ENCODE measurements around the gene FAS. TPM values are rescaled to one million over a fixed set of nuclear protein-coding genes. Genes with fewer than 3 reads are reported as not detected.

The FAS gene
- total and polyA plus RNA-seq, 9 of the 15 experiments (the other 6 are each of a cell fraction or from before 2014, with no cell fraction given) = 0.08 to 0.62 (median 0.37) TPM

DNA sequence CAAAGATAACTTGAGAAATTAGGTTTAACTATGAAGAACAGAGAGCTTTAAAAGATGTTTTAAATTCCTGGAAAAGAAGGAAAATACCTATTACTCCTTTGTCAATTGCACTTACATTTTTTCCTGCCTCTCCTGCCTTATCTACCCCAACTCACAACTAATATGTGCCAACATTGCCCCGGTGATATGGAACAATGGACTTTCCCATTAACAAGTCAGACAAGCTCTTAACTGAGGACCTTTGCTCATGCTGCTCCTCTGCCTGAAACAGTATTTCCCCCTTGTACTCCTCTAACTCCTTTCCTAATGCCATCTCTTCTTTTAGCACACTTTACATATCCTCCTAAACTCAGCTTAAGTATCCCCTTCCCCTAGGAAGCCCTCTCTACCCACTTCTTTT lies 33.2 kb upstream of the FAS start:
- H3K36me3 ChIP-seq (ENCODE audit: control insufficient read depth, insufficient read depth, low read length) = no peaks in the 10 kb centered on the region
- FAIRE-seq = no peak
- no peaks in the 10 kb centered on the region for H3K4me1 ChIP-seq (replicated peaks in 1 of 2; ENCODE audit: control insufficient read depth in 2 of 2, insufficient read depth in 2 of 2, low read length in 2 of 2)
- H3K9me1 ChIP-seq (ENCODE audit: control insufficient read depth, insufficient read depth, low read length) = no peaks in the 10 kb centered on the region
- no peaks in the 10 kb centered on the region for H3K27me3 ChIP-seq (ENCODE audit: control insufficient read depth in 2 of 2, insufficient read depth in 2 of 2, low read length in 2 of 2)
- BruUV-seq (replicated peaks) = no TSS peak
- ATAC-seq = no peak
- ChIA-PET CTCF (ENCODE audit: low intra/inter-chr PET ratio) (no interaction called here), POLR2A (no interaction called here)
- in situ Hi-C loops (cut with MboI) = no loop called here
- no peak for TF ChIP-seq PPARD (CRISPR knock-in tag; IDR thresholded peaks at IDR 0.05)
- no peak overlapping the region for H3K27ac ChIP-seq (ENCODE audit: extremely low read depth, low read depth, low read length)
- H2AFZ ChIP-seq (ENCODE audit: low read depth, low read length) = no peak overlapping the region
- no peak overlapping the region for H3K4me3 ChIP-seq
- no peaks in the 10 kb centered on the region for H3K79me2 ChIP-seq (ENCODE audit: control insufficient read depth, insufficient read depth, low read length)
- H3K9me3 ChIP-seq (replicated peaks; ENCODE audit: control insufficient read depth, insufficient read depth, low read depth, low read length) = no peaks in the 10 kb centered on the region
- H4K20me1 ChIP-seq (replicated peaks; ENCODE audit: control insufficient read depth, insufficient read depth, low read length) = no peaks in the 10 kb centered on the region
- no peak overlapping the region for H3K9ac ChIP-seq (ENCODE audit: insufficient read depth in 1 of 2, low read depth in 2 of 2, low read length in 2 of 2)
- no peak for DNase-seq (ENCODE audit: extremely low read depth in 1 of 4, low spot score in 3 of 4)
- intact Hi-C loops (cut with micrococcal nuclease) = no loop called here
- no peak overlapping the region for H3K4me2 ChIP-seq (ENCODE audit: insufficient read depth, low read length)
- WGBS (ENCODE audit: insufficient coverage, low coverage, missing lambda C conversion rate) = 0% methylated on average over 1 of the region's 1 CpG

DNA sequence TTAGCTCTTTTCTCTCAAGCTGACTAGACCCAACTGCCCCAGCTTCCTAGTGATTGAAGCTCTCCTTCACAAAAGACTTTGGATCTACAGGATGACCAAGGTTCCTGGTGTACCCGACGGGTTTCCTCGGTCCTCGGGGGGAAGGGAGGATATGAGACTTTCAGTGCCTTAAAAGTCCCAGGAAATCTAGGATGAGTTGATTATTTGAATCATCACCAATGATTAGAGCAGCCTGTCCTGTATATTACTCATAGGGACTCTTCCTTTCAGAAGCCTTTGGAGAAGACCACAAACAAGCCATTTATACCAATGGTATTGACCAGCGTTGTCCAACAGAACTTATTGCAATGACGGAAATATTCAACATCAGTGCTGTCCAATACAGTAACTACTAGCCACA lies 31.9 kb upstream of the FAS start:
- CTCF ChIA-PET (ENCODE audit: low intra/inter-chr PET ratio) = no interaction called here
- Histone ChIP-seq H3K4me3 (no peak overlapping the region), H3K36me3 (ENCODE audit: control insufficient read depth, insufficient read depth, low read length) (no peaks in the 10 kb centered on the region), H3K9me3 (replicated peaks; ENCODE audit: control insufficient read depth, insufficient read depth, low read depth, low read length) (no peaks in the 10 kb centered on the region), H4K20me1 (replicated peaks; ENCODE audit: control insufficient read depth, insufficient read depth, low read length) (no peaks in the 10 kb centered on the region), H3K27me3 (ENCODE audit: control insufficient read depth in 2 of 2, insufficient read depth in 2 of 2, low read length in 2 of 2) (no peaks in the 10 kb centered on the region), H3K4me1 (replicated peaks in 1 of 2; ENCODE audit: control insufficient read depth in 2 of 2, insufficient read depth in 2 of 2, low read length in 2 of 2) (no peaks in the 10 kb centered on the region), H3K79me2 (ENCODE audit: control insufficient read depth, insufficient read depth, low read length) (no peaks in the 10 kb centered on the region), H3K9me1 (ENCODE audit: control insufficient read depth, insufficient read depth, low read length) (no peaks in the 10 kb centered on the region), H3K4me2 (ENCODE audit: insufficient read depth, low read length) (no peak overlapping the region), H3K27ac (ENCODE audit: extremely low read depth, low read depth, low read length) (no peak overlapping the region), H2AFZ (ENCODE audit: low read depth, low read length) (no peak overlapping the region), H3K9ac (ENCODE audit: insufficient read depth in 1 of 2, low read depth in 2 of 2, low read length in 2 of 2) (no peak overlapping the region)
- intact Hi-C loops (cut with micrococcal nuclease) = no loop called here
- no peak for FAIRE-seq
- no TSS peak for BruUV-seq (replicated peaks)
- in situ Hi-C loops (cut with MboI) = no loop called here
- POLR2A ChIA-PET = no interaction called here
- ATAC-seq = no peak
- 1% methylated on average over 6 of the region's 6 CpGs for WGBS (ENCODE audit: insufficient coverage, low coverage, missing lambda C conversion rate)
- no peak for DNase-seq (ENCODE audit: extremely low read depth in 1 of 4, low spot score in 3 of 4)
- TF ChIP-seq HMG20B (CRISPR knock-in tag; IDR thresholded peaks at IDR 0.05) = no peak
- TF ChIP-seq POLR3A (IDR thresholded peaks at IDR 0.05; ENCODE audit: borderline replicate concordance, extremely low read depth, insufficient read depth, insufficient read length) = no peak
- TF ChIP-seq, protein P1, sequence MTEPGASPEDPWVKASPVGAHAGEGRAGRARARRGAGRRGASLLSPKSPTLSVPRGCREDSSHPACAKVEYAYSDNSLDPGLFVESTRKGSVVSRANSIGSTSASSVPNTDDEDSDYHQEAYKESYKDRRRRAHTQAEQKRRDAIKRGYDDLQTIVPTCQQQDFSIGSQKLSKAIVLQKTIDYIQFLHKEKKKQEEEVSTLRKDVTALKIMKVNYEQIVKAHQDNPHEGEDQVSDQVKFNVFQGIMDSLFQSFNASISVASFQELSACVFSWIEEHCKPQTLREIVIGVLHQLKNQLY (CRISPR knock-in tag; conservative IDR thresholded peaks at IDR 0.05) = no peak
- TF ChIP-seq, protein P2, sequence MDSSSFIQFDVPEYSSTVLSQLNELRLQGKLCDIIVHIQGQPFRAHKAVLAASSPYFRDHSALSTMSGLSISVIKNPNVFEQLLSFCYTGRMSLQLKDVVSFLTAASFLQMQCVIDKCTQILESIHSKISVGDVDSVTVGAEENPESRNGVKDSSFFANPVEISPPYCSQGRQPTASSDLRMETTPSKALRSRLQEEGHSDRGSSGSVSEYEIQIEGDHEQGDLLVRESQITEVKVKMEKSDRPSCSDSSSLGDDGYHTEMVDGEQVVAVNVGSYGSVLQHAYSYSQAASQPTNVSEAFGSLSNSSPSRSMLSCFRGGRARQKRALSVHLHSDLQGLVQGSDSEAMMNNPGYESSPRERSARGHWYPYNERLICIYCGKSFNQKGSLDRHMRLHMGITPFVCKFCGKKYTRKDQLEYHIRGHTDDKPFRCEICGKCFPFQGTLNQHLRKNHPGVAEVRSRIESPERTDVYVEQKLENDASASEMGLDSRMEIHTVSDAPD (CRISPR knock-in tag; IDR thresholded peaks at IDR 0.05) = no peak
- TF ChIP-seq, protein P3, sequence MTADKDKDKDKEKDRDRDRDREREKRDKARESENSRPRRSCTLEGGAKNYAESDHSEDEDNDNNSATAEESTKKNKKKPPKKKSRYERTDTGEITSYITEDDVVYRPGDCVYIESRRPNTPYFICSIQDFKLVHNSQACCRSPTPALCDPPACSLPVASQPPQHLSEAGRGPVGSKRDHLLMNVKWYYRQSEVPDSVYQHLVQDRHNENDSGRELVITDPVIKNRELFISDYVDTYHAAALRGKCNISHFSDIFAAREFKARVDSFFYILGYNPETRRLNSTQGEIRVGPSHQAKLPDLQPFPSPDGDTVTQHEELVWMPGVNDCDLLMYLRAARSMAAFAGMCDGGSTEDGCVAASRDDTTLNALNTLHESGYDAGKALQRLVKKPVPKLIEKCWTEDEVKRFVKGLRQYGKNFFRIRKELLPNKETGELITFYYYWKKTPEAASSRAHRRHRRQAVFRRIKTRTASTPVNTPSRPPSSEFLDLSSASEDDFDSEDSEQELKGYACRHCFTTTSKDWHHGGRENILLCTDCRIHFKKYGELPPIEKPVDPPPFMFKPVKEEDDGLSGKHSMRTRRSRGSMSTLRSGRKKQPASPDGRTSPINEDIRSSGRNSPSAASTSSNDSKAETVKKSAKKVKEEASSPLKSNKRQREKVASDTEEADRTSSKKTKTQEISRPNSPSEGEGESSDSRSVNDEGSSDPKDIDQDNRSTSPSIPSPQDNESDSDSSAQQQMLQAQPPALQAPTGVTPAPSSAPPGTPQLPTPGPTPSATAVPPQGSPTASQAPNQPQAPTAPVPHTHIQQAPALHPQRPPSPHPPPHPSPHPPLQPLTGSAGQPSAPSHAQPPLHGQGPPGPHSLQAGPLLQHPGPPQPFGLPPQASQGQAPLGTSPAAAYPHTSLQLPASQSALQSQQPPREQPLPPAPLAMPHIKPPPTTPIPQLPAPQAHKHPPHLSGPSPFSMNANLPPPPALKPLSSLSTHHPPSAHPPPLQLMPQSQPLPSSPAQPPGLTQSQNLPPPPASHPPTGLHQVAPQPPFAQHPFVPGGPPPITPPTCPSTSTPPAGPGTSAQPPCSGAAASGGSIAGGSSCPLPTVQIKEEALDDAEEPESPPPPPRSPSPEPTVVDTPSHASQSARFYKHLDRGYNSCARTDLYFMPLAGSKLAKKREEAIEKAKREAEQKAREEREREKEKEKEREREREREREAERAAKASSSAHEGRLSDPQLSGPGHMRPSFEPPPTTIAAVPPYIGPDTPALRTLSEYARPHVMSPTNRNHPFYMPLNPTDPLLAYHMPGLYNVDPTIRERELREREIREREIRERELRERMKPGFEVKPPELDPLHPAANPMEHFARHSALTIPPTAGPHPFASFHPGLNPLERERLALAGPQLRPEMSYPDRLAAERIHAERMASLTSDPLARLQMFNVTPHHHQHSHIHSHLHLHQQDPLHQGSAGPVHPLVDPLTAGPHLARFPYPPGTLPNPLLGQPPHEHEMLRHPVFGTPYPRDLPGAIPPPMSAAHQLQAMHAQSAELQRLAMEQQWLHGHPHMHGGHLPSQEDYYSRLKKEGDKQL (CRISPR knock-in tag; IDR thresholded peaks at IDR 0.05; ENCODE audit: borderline replicate concordance) = no peak
- TF ChIP-seq ZNF184 (CRISPR knock-in tag; IDR thresholded peaks at IDR 0.05) = no peak
- TF ChIP-seq TRIM24 (IDR thresholded peaks at IDR 0.05) = no peak

Data from K562 (cell line).